H1 (cell line): ENCODE results near the gene UBE2D3. TPM values are rescaled to one million over a fixed set of nuclear protein-coding genes. Genes with fewer than 3 reads are reported as not detected.

Experiments used
- CTCF ChIA-PET: fragments of 300-600 bp; sonication (Branson Sonifier 250); formaldehyde crosslinking; loops from one replicate; lab custom pipeline; 2021; ENCODE audit not compliant: partially characterized antibody; lab: Charles Lee
- POLR2A ChIA-PET: fragments of 300-600 bp; sonication (Branson Sonifier 250); formaldehyde crosslinking; loops from one replicate; lab custom pipeline; 2021; ENCODE audit warnings: inconsistent platforms; ENCODE audit not compliant: partially characterized antibody; lab: Charles Lee
- DNase-seq, 2 experiments: peaks; one replicate each; pipeline versions ENCODE4 v3.0.0 to v3.0.0-alpha.2; 2010 to 2022; ENCODE audit warnings: low spot score in 2 of 2, low read depth in 1 of 2, mixed read lengths in 1 of 2
- FAIRE-seq: peaks from 2 replicates; lab custom pipeline; 2011; peaks lifted over from hg19 to GRCh38; lab: Jason Lieb, UNC
- H2AFZ ChIP-seq: 2 replicates; pipeline ENCODE4 v1.8.1; 2012; ENCODE audit warnings: low read length, inconsistent platforms
- H2AK5ac ChIP-seq: 2 replicates; pipeline ENCODE4 v1.6.1; 2013; ENCODE audit warnings: low read depth, low read length
- H2BK120ac ChIP-seq: replicated peaks from 2 replicates; pipeline ENCODE3; 2013; ENCODE audit warnings: low read depth, low read length, inconsistent platforms
- H2BK12ac ChIP-seq: 2 replicates; pipeline ENCODE4 v1.6.1; 2013; ENCODE audit warnings: low read depth, low read length
- H2BK15ac ChIP-seq: 2 replicates; pipeline ENCODE4 v1.6.1; 2013; ENCODE audit warnings: low read length
- H2BK20ac ChIP-seq: 2 replicates; pipeline ENCODE4 v1.6.1; 2013; ENCODE audit warnings: low read length
- H2BK5ac ChIP-seq: 2 replicates; pipeline ENCODE4 v1.6.1; 2013; ENCODE audit warnings: low read depth, low read length
- H3K14ac ChIP-seq: 2 replicates; pipeline ENCODE4 v1.6.1; 2013; ENCODE audit warnings: inconsistent platforms; ENCODE audit not compliant: insufficient read length
- H3K18ac ChIP-seq: 2 replicates; pipeline ENCODE4 v1.6.1; 2013; ENCODE audit warnings: low read length; ENCODE audit errors: extremely low read depth
- H3K23ac ChIP-seq: 2 replicates; pipeline ENCODE4 v1.6.1; 2013; ENCODE audit warnings: inconsistent platforms; ENCODE audit not compliant: insufficient read length
- H3K23me2 ChIP-seq: 2 replicates; pipeline ENCODE4 v1.6.1; 2013; ENCODE audit warnings: low read depth, low read length
- H3K27ac ChIP-seq: 2 replicates; pipeline ENCODE4 v1.6.1; 2011; ENCODE audit warnings: low read depth, low read length, inconsistent platforms
- H3K27me3 ChIP-seq, 4 experiments: replicated peaks in 1 of 4; 1 replicate in 1 of 4; 2 replicates in 3 of 4; pipeline versions ENCODE4 v1.6.1 to v1.8.1; 2011 to 2013; ENCODE audit warnings: low read length in 3 of 4, mild to moderate bottlenecking in 3 of 4, inconsistent platforms in 2 of 4, mixed read lengths in 2 of 4, moderate library complexity in 1 of 4; ENCODE audit not compliant: control insufficient read depth in 3 of 4, insufficient read depth in 3 of 4; ENCODE audit errors: extremely low read depth in 1 of 4
- H3K36me3 ChIP-seq, 4 experiments: 2 replicates each; pipeline versions ENCODE4 v1.6.1 to v1.8.1; 2011 to 2013; ENCODE audit warnings: mild to moderate bottlenecking in 4 of 4, low read length in 3 of 4, moderate library complexity in 2 of 4, control low read depth in 1 of 4, inconsistent platforms in 1 of 4; ENCODE audit not compliant: insufficient read depth in 4 of 4, control insufficient read depth in 2 of 4
- H3K4ac ChIP-seq: replicated peaks from 2 replicates; pipeline ENCODE3; 2013; ENCODE audit warnings: low read length, low read depth, mixed read lengths, inconsistent platforms; ENCODE audit not compliant: insufficient read length
- H3K4me1 ChIP-seq, 4 experiments: replicated peaks in 1 of 4; 1 replicate in 1 of 4; 2 replicates in 3 of 4; pipeline versions ENCODE4 v1.6.1 to v1.8.1; 2011 to 2013; ENCODE audit warnings: low read length in 3 of 4, inconsistent platforms in 2 of 4, mixed read lengths in 1 of 4; ENCODE audit not compliant: insufficient read depth in 4 of 4, control insufficient read depth in 3 of 4
- H3K4me2 ChIP-seq, 2 experiments: 2 replicates each; pipeline versions ENCODE4 v1.6.1 to v1.8.1; 2011 to 2013; ENCODE audit warnings: low read depth in 2 of 2, low read length in 2 of 2, control low read depth in 1 of 2, inconsistent platforms in 1 of 2, mild to moderate bottlenecking in 1 of 2; ENCODE audit not compliant: insufficient read depth in 1 of 2
- H3K4me3 ChIP-seq, 4 experiments: fragments of 200-600, 300-600 bp in 1 of 4; sonication (generic), shearing (Covaris generic), sonication (Bioruptor Twin) in 1 of 4; 2 replicates each; pipeline versions ENCODE4 v1.5.1 to v1.8.1; 2011 to 2016; ENCODE audit warnings: low read length in 4 of 4, low read depth in 3 of 4, control low read depth in 2 of 4, inconsistent platforms in 2 of 4, mild to moderate bottlenecking in 2 of 4, mixed read lengths in 1 of 4, moderate library complexity in 1 of 4; ENCODE audit not compliant: insufficient read depth in 2 of 4; ENCODE audit errors: extremely low read depth in 1 of 4
- H3K56ac ChIP-seq: replicated peaks from 2 replicates; pipeline ENCODE3; 2013; ENCODE audit warnings: low read depth, mild to moderate bottlenecking, mixed read lengths, low read length, inconsistent platforms; ENCODE audit not compliant: insufficient read length
- H3K79me1 ChIP-seq: 2 replicates; pipeline ENCODE4 v1.6.1; 2013; ENCODE audit warnings: low read depth, low read length, control low read depth
- H3K79me2 ChIP-seq, 2 experiments: 2 replicates each; pipeline versions ENCODE4 v1.6.1 to v1.8.1; 2012 to 2013; ENCODE audit warnings: low read length in 2 of 2, mild to moderate bottlenecking in 2 of 2, inconsistent platforms in 1 of 2; ENCODE audit not compliant: insufficient read depth in 2 of 2, control insufficient read depth in 1 of 2
- H3K9ac ChIP-seq, 4 experiments: replicated peaks in 1 of 4; 1 replicate in 1 of 4; 2 replicates in 3 of 4; pipeline versions ENCODE4 v1.6.1 to v1.8.1; 2011 to 2013; ENCODE audit warnings: low read depth in 3 of 4, low read length in 3 of 4, control low read depth in 2 of 4, mild to moderate bottlenecking in 2 of 4, moderate library complexity in 2 of 4, inconsistent platforms in 1 of 4; ENCODE audit errors: extremely low read depth in 1 of 4
- H3K9me3 ChIP-seq, 2 experiments: 2 replicates each; pipeline versions ENCODE4 v1.6.1 to v1.8.1; 2012 to 2013; ENCODE audit warnings: mild to moderate bottlenecking in 2 of 2, moderate library complexity in 2 of 2, control low read depth in 1 of 2, inconsistent platforms in 1 of 2, low read depth in 1 of 2, low read length in 1 of 2, mixed read lengths in 1 of 2; ENCODE audit not compliant: insufficient read depth in 2 of 2
- H4K20me1 ChIP-seq, 2 experiments: replicated peaks in 1 of 2; 2 replicates each; pipeline versions ENCODE3 to v1.8.1; 2011 to 2013; ENCODE audit warnings: inconsistent platforms in 2 of 2, low read length in 2 of 2, mild to moderate bottlenecking in 1 of 2; ENCODE audit not compliant: insufficient read depth in 2 of 2, control insufficient read depth in 1 of 2
- H4K5ac ChIP-seq: 2 replicates; pipeline ENCODE4 v1.6.1; 2013; ENCODE audit warnings: low read length, low read depth, mixed read lengths, inconsistent platforms; ENCODE audit not compliant: insufficient read length
- H4K8ac ChIP-seq: 2 replicates; pipeline ENCODE4 v1.8.0; 2013; ENCODE audit warnings: mild to moderate bottlenecking, moderate library complexity, low read length, inconsistent platforms; ENCODE audit not compliant: insufficient read depth; ENCODE audit errors: extremely low read depth
- H4K91ac ChIP-seq: replicated peaks from 2 replicates; pipeline ENCODE3; 2013; ENCODE audit warnings: low read length, mixed read lengths, inconsistent platforms; ENCODE audit not compliant: insufficient read length
- SP2 ChIP-seq: IDR thresholded peaks from 2 replicates; pipeline ENCODE4 v1.6.1; 2012; ENCODE audit warnings: mild to moderate bottlenecking, low read length, inconsistent platforms
- SUZ12 ChIP-seq: fragments of 200-600 bp; sonication (generic); IDR thresholded peaks from 2 replicates; pipeline ENCODE4 v1.6.1; 2012; ENCODE audit warnings: mild to moderate bottlenecking, inconsistent platforms, low read length, moderate library complexity, mixed read lengths
- TBP ChIP-seq: IDR thresholded peaks from 2 replicates; pipeline ENCODE4 v1.6.1; 2011; ENCODE audit warnings: low read depth, low read length, improper control_type of control experiment
- WGBS, 2 experiments: shearing (Covaris generic) in 1 of 2; methylation state at CpG; one replicate each; pipeline versions ENCODE4 v1.1.6 to v1.1.7; 2013 to 2015; ENCODE audit warnings: low lambda C conversion rate in 2 of 2, mixed read lengths in 2 of 2, inconsistent platforms in 1 of 2, low coverage in 1 of 2, missing lambda C conversion rate in 1 of 2; ENCODE audit not compliant: insufficient replicate concordance in 2 of 2, insufficient coverage in 1 of 2, insufficient read length in 1 of 2; ENCODE audit errors: extremely low coverage in 1 of 2, missing lambda C conversion rate in 1 of 2; 5-methylcytosine and 5-hydroxymethylcytosine counted together
- polyA plus RNA-seq, 7 experiments: library from polyadenylated mRNA; depleted of rRNA in 3 of 7; stranded (reverse) in 5 of 7; unstranded in 2 of 7; fragments of >200 nt in 5 of 7; fragments of 200-250 nt in 2 of 7; gene quantifications; 1 replicate in 5 of 7; 2 replicates in 1 of 7; 4 replicates in 1 of 7; pipeline versions ENCODE4 v1.2.1 to v1.2.3, GENCODE V29; 2011 to 2013; ENCODE audit warnings: missing spikeins in 2 of 7, mixed read lengths in 2 of 7
- total RNA-seq: library from RNA; stranded (reverse); fragmentation: NEBNext Ultra II Directional; extraction: Animal tissue kit (Norgen Biotek cat#: 25700); gene quantifications from 2 replicates; pipeline ENCODE4 v1.2.1, GENCODE V29; 2021

Gene UBE2D3
- total and polyA plus RNA-seq, 2 of the 8 experiments (the other 6 are each of a cell fraction or from before 2014, with no cell fraction given), result 396 to 544 TPM

DNA sequence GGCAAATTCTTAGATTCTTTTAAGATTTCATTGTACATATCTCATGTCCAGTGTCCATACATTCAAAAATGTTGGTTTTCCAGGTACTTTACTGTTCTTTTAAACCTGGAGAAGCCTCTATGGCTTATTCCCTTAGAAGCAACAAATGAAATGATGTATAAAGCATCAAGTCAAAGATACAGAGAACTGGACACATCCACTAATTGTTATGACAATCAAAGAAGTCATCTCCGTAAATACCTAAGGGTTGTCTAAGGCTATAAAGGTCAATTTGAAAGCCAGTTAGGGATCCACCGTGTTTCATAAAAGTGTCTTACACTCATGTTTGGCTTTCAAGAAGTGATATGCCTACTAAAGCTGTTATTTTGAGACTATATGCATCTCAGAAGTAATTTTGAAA is 32.4 kb downstream of the UBE2D3 start:
- no peak overlapping the region for H3K4me3 ChIP-seq
- H2BK120ac ChIP-seq, result no peak overlapping the region
- H3K27me3 ChIP-seq, result no peaks in the 10 kb centered on the region
- no peak overlapping the region for H4K91ac ChIP-seq
- POLR2A ChIA-PET, result interaction anchor here (1.1 to 2.4 kb wide), 2 partner anchors 9 to 33 kb away, joined by 3 to 10 read pairs; no protein-coding TSS in a partner anchor
- CTCF ChIA-PET, result no interaction called here
- no peak for FAIRE-seq
- H3K79me1 ChIP-seq, result no peaks in the 10 kb centered on the region
- no peak overlapping the region for H2BK20ac ChIP-seq
- DNase-seq, result no peak
- no peak overlapping the region for H4K8ac ChIP-seq
- no peak overlapping the region for H2BK5ac ChIP-seq
- no peak overlapping the region for H3K27ac ChIP-seq
- H3K56ac ChIP-seq, result no peak overlapping the region
- H3K4me2 ChIP-seq, result no peak overlapping the region
- no peak overlapping the region for H2BK12ac ChIP-seq
- H3K4me1 ChIP-seq, result peaks cover 0 to 3% (median 1%) of the 10 kb centered on the region in 4 experiments; a peak in 1 of 7 replicates
- H2BK15ac ChIP-seq, result no peak overlapping the region
- TF ChIP-seq TBP, result no peak
- no peak for TF ChIP-seq SP2
- no peak for TF ChIP-seq SUZ12
- TF ChIP-seq, all 59 proteins: peak for 0
- H3K23ac ChIP-seq, result no peak overlapping the region
- peaks cover 4 to 9% of the 10 kb centered on the region in 2 experiments for H4K20me1 ChIP-seq
- peaks cover 2 to 43% (median 19%) of the 10 kb centered on the region in 4 experiments; a peak in 5 of 8 replicates for H3K36me3 ChIP-seq
- 0 out of 4 replicates have a peak, but pooled peaks cover 0 to 3% of the 10 kb centered on the region in 2 experiments for H3K79me2 ChIP-seq
- H3K18ac ChIP-seq, result no peak overlapping the region
- no peak overlapping the region for H3K4ac ChIP-seq
- no peak overlapping the region for H4K5ac ChIP-seq
- H2AK5ac ChIP-seq, result no peak overlapping the region
- H3K14ac ChIP-seq, result no peak overlapping the region
- H3K9me3 ChIP-seq, result no peaks in the 10 kb centered on the region
- 85% methylated on average over 2 of the region's 2 CpGs; no CpG with 5 or more reads in 1 of the 2 experiments for WGBS, 2 experiments
- H2AFZ ChIP-seq, result no peak overlapping the region
- H3K23me2 ChIP-seq, result no peaks in the 10 kb centered on the region
- H3K9ac ChIP-seq, result no peak overlapping the region
